DMS 273 treated with DMSO at 0.1 percent for 48 hours (cell line): ENCODE results near the gene KLF18.
"Not testable (repeated sequence)": the region's sequence is repeated elsewhere in the genome, so short reads cannot be mapped to it uniquely, and the experiment has no call there.

ENCODE experiments used
- DNase-seq: peaks from one replicate; lab custom pipeline; 2025; lab: John Stamatoyannopoulos, UW

Gene KLF18

GRCh38 chr1:44120398-44120949, 21.0 kb downstream of the KLF18 start:
- DNase-seq = no peak

GRCh38 chr1:44119525-44119924, 21.9 kb downstream of the KLF18 start:
- no peak for DNase-seq

DNA sequence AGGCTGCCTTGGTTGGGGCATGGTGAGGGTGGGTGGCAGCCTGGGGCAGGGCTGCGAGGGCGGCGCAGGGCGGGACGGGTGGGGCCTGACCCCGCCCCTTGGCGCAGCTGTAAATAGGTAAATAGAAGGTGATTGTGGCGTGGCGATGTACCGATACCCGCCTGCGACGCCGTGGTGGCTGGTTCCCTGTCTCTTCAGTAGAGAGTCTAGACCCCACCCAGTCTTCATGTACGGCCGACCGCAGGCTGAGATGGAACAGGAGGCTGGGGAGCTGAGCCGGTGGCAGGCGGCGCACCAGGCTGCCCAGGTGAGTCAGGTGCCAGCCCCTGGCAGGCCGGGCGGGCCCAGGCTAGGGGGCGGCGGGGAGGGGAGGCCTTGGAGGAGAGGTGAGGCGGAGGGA, 22.7 kb downstream of the KLF18 start, which contains the start of gene KLF17:
TSS of gene KLF17 (plus strand) at position 140 of the 400 bp plus-strand sequence. CDS start at position 227, 87 bp downstream.
- no peak for DNase-seq

DNA sequence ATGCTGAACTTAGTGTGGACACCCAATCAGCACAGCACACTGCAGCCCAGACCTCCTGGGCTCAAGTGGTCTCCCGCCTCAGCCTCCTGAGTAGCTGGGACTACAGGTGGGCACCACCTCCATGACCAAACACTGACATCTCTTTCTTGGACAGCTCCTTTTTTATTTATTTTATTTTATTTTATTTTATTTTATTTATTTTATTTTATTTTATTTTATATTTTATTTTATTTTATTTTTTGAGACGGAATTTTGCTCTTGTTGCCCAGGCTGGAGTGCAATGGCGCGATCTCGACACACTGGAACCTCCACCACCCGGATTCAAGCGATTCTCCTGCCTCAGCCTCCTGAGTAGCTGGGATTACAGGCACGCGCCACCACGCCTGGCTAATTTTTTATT, 24.2 kb downstream of the KLF18 start:
- DNase-seq = not testable (repeated sequence)

GRCh38 chr1:44114098-44114497, 27.3 kb downstream of the KLF18 start:
- DNase-seq = no peak

DNA sequence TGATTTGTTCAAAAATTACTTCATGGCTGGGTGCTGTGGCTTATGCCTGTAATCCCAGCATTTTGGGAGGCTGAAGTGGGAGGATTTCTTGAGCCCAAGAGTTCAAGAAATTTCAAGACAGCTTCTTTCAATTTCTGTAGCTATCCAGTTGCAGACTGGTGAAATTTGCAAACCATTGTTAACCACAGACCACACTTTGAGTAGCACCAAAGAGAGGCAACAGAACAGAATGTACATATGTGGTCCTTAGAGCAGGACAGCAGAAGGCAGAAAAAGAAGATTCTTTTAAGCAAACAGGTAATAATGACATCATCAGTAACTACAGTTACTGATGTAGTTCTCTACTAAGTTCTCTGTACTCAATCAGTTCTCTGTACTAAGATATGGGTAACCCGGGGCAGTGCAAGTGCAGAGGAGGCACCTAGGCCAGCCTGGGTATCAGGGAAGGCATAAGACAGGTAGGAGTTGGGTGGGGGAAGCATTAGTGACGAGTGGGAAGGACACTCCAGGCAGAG, 28.3 kb downstream of the KLF18 start:
- DNase-seq = no peak

DNA sequence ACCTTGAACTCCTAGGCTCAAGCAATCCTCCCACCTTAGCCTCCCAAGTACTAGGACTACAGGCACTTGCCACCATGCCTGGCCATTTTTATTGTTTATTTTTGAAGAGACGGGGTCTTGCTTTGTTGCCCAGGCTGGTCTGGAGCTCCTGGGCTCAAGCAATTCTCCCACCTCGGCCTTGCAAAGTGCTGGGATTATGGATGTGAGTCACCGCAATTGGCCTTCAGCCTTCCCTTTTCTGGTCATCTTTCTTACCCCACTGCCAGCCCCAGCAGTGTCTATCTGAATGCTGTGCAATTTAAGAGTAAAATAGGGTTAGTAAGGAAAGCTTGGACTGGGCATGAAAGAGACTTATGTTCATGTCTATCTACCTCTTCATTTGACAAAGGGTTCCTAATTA, 28.9 kb downstream of the KLF18 start:
- DNase-seq = no peak

DNA sequence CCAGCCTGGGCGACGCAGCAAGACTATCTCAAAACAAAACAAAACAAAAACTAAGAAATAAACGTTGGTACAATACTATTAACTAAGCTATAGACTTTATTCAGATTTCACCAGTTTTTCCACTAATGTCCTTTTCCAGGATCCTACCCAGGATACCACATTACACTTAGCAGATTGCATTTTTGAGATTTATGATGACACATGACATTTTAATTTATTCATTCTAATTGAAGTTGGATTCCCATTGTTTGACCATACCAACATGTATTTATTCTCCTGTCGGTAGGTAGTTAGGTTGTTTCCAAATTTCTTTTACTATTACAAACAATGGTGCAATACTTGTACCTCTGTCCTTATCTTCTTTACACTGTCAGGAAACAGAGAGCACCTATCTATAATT, 29.6 kb downstream of the KLF18 start:
- no peak for DNase-seq

DNA sequence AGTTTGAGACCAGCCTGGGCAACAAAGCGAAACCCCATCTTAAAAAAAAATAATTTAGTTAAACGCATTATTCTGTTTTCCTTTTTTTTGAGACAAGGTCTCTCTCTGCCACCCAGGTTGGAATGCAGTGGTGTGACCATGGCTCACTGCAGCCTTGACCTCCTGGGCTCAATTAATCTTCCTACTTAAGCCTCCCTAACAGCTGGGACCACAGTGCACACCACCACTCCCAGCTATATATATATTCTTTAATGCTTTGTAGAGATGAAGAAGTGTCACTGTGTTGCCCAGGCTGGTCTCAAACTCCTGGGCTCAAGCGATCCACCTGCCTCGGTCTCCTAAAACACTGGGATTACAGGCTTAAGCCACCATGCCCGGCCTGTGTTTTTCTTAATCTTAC, 30.5 kb downstream of the KLF18 start:
- DNase-seq = no peak

GRCh38 chr1:44108971-44109370, 32.5 kb downstream of the KLF18 start:
- DNase-seq = no peak

GRCh38 chr1:44108241-44108640, 33.2 kb downstream of the KLF18 start:
- no peak for DNase-seq

- no peak for DNase-seq
Measured at GRCh38 chr1:44105810-44106209, 35.6 kb downstream of the KLF18 start.

- DNase-seq = no peak
Measured at GRCh38 chr1:44103270-44104131, 37.9 kb downstream of the KLF18 start.

DNA sequence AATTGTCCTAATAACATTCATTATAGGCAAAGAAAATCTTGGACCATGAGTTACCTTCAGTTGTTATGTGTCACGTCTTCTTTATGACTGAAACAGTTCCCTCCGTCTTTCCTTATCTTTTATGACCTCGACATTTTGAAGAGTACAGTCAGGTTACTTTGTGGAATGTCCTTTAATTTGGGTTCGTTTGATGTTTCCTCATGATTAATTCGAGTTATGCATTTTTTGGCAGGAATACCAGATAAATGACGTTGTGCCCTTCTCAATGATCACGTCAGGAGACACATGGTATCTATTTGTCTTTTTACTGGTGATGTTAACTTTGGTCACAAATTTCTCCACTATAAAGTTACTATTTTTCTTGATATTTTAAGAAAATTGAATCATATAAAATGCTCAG, 40.1 kb downstream of the KLF18 start:
- no peak for DNase-seq

- no peak for DNase-seq
Measured at GRCh38 chr1:44100183-44100868, 41.1 kb downstream of the KLF18 start.

DNA sequence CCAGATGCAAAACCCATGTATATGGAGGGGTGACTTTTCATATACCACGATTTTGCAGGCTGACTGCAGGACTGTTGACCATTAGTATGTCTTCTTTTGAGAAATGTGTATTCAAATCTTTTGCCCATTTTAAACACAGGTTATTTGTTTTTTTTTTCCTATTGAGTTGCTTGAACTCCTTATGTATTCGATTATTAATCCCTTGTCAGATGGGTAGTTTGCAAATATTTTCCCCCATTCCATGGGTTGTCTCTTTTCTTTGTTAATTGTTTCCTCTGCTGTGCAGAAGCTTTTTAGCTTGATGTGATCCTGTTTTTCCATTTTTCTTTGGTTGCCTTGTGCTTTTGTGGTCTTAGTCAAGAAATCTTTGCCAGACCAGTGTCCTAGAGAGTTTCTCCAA, 47.4 kb downstream of the KLF18 start:
- no peak for DNase-seq

GRCh38 chr1:44090429-44091252, 50.8 kb downstream of the KLF18 start:
- DNase-seq = no peak

DNA sequence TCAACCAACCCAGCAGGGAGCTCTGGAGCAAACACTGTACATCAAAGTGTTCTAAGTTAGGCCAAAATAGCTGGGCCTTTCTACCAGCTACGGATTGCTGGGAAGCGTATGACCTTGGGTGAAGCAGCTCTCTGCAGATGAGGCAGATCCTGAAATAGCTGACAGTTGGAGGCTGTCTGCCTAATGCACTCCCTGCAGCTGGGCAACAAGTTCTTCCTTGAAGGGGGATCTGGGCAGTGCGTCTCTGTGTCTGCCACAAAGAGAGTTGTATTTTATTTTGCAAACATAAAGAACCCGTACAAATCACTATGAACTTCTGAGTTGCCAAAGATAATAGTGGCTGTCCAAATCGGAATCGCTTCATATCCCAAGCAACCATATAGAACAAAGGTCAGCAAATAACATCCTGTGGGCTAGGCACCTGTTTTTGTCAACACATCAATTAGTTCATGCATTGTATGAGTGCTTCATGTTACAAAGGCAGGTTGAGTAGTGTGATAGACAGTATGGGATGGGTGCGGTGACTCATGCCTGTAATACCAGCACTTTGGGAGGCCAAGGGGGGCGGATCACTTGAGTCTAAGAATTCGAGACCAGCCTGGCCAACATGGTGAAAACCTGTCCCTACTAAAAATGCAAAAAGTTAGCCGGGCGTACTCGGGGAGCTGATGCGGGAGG, 51.9 kb downstream of the KLF18 start:
- DNase-seq = no peak
